ENCODE results near the gene ABAT. TPM values are rescaled to one million over a fixed set of nuclear protein-coding genes. Genes with fewer than 3 reads are reported as not detected.

ABAT gene
- total RNA-seq, 2 experiments from 2014 or later = 4.1 to 4.4 TPM

GRCh38 chr16:8739151-8739550 is 64.7 kb downstream of the ABAT start:
- Mint-ChIP-seq H3K4me1 (ENCODE audit: low read depth) (no peaks in the 10 kb centered on the region), H3K4me3 (no peak overlapping the region), H3K27me3 (no peaks in the 10 kb centered on the region), H3K36me3 (ENCODE audit: low read depth) (peaks cover 19% of the 10 kb centered on the region), H3K9me3 (no peaks in the 10 kb centered on the region), H3K27ac (no peak overlapping the region)
- Histone ChIP-seq H3K27ac (ENCODE audit: low read depth in 1 of 2, low read length in 2 of 2) (no peak overlapping the region), H3K36me3 (ENCODE audit: insufficient read depth, low read length) (peaks cover 3% of the 10 kb centered on the region), H3K9me3 (ENCODE audit: control insufficient read depth in 1 of 2, insufficient read depth in 1 of 2, low read length in 2 of 2) (no peaks in the 10 kb centered on the region), H3K4me3 (ENCODE audit: low read length) (no peak overlapping the region), H3K4me1 (ENCODE audit: insufficient read depth, low read length) (no peaks in the 10 kb centered on the region), H3K27me3 (ENCODE audit: control insufficient read depth in 1 of 2, insufficient read depth in 2 of 2, low read length in 2 of 2) (no peaks in the 10 kb centered on the region)
- TF ChIP-seq CTCF (IDR thresholded peaks at IDR 0.05) = no peak
- no peak for ATAC-seq (ENCODE audit: poor library complexity)
- ChIA-PET POLR2A (no interaction called here), CTCF (no interaction called here)
- intact Hi-C loops (cut with DNase I, micrococcal nuclease) = no loop called here
- no peak for DNase-seq

DNA sequence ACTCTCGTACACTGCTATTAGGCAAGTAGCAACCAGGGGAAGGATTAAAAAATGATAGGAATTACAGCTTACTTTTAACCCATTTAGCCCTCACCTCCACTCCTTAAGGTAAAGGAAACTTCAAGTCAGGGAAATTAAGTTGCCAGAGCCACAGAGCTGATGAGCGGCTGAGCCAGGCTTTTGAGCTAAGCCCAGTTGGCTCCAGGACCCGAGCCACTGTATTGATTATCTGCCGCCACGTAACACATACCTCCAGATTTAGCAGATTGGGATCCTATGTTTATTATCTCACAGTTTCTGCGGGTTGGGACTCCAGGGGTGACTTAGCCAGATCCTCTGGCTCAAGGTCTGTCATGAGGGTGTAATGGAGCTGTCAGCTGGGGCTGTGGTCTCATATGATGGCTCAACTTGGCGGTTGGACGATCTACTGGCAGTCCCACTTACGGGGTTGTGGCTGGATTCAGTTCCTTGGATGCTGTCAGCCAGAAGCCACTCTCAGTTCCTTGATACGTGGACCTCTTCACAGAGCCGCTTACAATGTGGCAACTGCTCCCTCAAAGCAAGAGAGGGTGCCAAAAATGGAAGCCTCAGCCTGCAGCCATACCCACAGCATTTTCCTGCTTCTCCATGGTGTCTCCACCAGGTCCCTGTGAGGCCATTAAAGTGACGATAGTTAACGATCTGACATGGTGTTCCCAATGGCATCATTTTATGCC is 65.7 kb downstream of the ABAT start:
- peaks cover 3% of the 10 kb centered on the region for H3K36me3 ChIP-seq (ENCODE audit: insufficient read depth, low read length)
- Mint-ChIP-seq H3K9me3 (no peaks in the 10 kb centered on the region), H3K4me3 (no peak overlapping the region), H3K27ac (no peak overlapping the region), H3K4me1 (ENCODE audit: low read depth) (no peaks in the 10 kb centered on the region), H3K36me3 (ENCODE audit: low read depth) (peaks cover 19% of the 10 kb centered on the region), H3K27me3 (no peaks in the 10 kb centered on the region)
- DNase-seq = no peak
- no peak for ATAC-seq (ENCODE audit: poor library complexity)
- H3K27me3 ChIP-seq (ENCODE audit: control insufficient read depth in 1 of 2, insufficient read depth in 2 of 2, low read length in 2 of 2) = no peaks in the 10 kb centered on the region
- H3K9me3 ChIP-seq (ENCODE audit: control insufficient read depth in 1 of 2, insufficient read depth in 1 of 2, low read length in 2 of 2) = no peaks in the 10 kb centered on the region
- H3K27ac ChIP-seq (ENCODE audit: low read depth in 1 of 2, low read length in 2 of 2) = no peak overlapping the region
- no peak for TF ChIP-seq CTCF (IDR thresholded peaks at IDR 0.05)
- H3K4me1 ChIP-seq (ENCODE audit: insufficient read depth, low read length) = no peaks in the 10 kb centered on the region
- intact Hi-C loops (cut with DNase I, micrococcal nuclease) = no loop called here
- POLR2A ChIA-PET = no interaction called here
- CTCF ChIA-PET = no interaction called here
- no peak overlapping the region for H3K4me3 ChIP-seq (ENCODE audit: low read length)

GRCh38 chr16:8740775-8741355 is 66.4 kb downstream of the ABAT start:
- no peak for ATAC-seq (ENCODE audit: poor library complexity)
- ChIA-PET CTCF (no interaction called here), POLR2A (no interaction called here)
- no peak overlapping the region for H3K4me3 Mint-ChIP-seq
- no peak for DNase-seq
- H3K36me3 ChIP-seq (ENCODE audit: insufficient read depth, low read length) = peaks cover 3% of the 10 kb centered on the region
- H3K4me3 ChIP-seq (ENCODE audit: low read length) = no peak overlapping the region
- no peak overlapping the region for H3K27ac Mint-ChIP-seq
- H3K27me3 ChIP-seq (ENCODE audit: control insufficient read depth in 1 of 2, insufficient read depth in 2 of 2, low read length in 2 of 2) = no peaks in the 10 kb centered on the region
- no peak for TF ChIP-seq CTCF (IDR thresholded peaks at IDR 0.05)
- no peaks in the 10 kb centered on the region for H3K9me3 Mint-ChIP-seq
- peaks cover 21% of the 10 kb centered on the region for H3K36me3 Mint-ChIP-seq (ENCODE audit: low read depth)
- intact Hi-C loops (cut with DNase I, micrococcal nuclease) = no loop called here
- H3K27ac ChIP-seq (ENCODE audit: low read depth in 1 of 2, low read length in 2 of 2) = no peak overlapping the region
- no peaks in the 10 kb centered on the region for H3K4me1 ChIP-seq (ENCODE audit: insufficient read depth, low read length)
- no peaks in the 10 kb centered on the region for H3K9me3 ChIP-seq (ENCODE audit: control insufficient read depth in 1 of 2, insufficient read depth in 1 of 2, low read length in 2 of 2)
- no peaks in the 10 kb centered on the region for H3K27me3 Mint-ChIP-seq
- H3K4me1 Mint-ChIP-seq (ENCODE audit: low read depth) = no peaks in the 10 kb centered on the region
